Measurements from ENCODE around the gene POU5F2. TPM values are rescaled to one million over a fixed set of nuclear protein-coding genes. Genes with fewer than 3 reads are reported as not detected.

POU5F2 gene
- total and polyA plus RNA-seq, 5 experiments from 2014 or later, result 0.15 to 1.7 (median 0.90) TPM; not detected in 1

DNA sequence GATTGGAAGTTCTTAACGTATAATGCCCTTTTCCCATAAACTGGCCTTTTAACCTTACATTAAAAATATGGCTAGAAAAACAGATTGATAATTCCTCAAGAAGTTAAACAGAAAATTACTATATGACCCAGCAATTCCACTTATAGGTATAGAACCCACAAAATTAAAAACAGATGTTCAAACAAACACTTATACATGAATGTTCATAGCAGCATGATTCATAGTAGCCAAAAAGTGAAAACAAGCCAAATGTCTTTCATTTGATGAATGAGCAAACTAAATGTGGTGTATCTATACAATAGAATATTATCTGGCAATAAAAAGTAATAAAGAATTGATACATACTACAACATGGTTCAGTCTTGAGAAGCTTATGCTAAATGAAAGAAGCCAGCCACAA is 35.5 kb downstream of the POU5F2 start:
- Mint-ChIP-seq H3K4me3 (no peak overlapping the region), H3K9me3 (peaks cover 0 to 2% (median 0%) of the 10 kb centered on the region in 9 donors), H3K4me1 (peaks cover 4 to 12% (median 7%) of the 10 kb centered on the region in 4 donors), H3K36me3 (peaks cover 10 to 25% (median 12%) of the 10 kb centered on the region in 3 donors), H3K27me3 (no peaks in the 10 kb centered on the region), H3K27ac (no peak overlapping the region)
- no peak for ATAC-seq
- POLR2A ChIA-PET, result no interaction called here
- no peak for DNase-seq

DNA sequence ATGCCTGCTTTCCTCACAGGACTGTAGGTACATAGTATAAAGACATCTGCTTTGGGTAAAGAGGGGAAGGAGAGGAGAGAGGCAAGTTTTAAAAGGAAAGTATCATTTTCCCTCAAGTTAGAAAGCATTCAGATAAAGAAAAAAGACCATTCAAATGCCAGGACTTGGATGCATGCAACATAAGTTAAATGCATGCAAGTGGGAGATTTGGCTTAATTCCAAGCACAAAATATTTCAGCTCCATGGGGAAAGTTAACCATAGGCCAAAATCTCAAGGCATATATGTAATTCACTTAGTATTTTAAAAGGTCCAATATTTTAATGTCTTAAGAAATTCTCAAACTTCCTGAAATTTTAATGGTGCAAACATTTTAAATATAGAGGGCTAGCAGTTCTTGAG is 36.4 kb downstream of the POU5F2 start:
- no peak for DNase-seq
- peaks cover 4 to 12% (median 7%) of the 10 kb centered on the region in 4 donors for H3K4me1 Mint-ChIP-seq
- peaks cover 0 to 2% (median 0%) of the 10 kb centered on the region in 9 donors for H3K9me3 Mint-ChIP-seq
- no peak for ATAC-seq
- no peak overlapping the region for H3K27ac Mint-ChIP-seq
- no peaks in the 10 kb centered on the region for H3K27me3 Mint-ChIP-seq
- H3K36me3 Mint-ChIP-seq, result peaks cover 10 to 29% (median 12%) of the 10 kb centered on the region in 3 donors
- POLR2A ChIA-PET, result no interaction called here
- H3K4me3 Mint-ChIP-seq, result no peak overlapping the region

GRCh38 chr5:93691997-93692396 is 49.4 kb downstream of the POU5F2 start:
- POLR2A ChIA-PET, result no interaction called here
- Mint-ChIP-seq H3K27me3 (no peaks in the 10 kb centered on the region), H3K36me3 (peaks cover 48 to 73% (median 57%) of the 10 kb centered on the region in 3 donors), H3K9me3 (peaks cover 7 to 69% (median 36%) of the 10 kb centered on the region in 9 donors), H3K4me1 (peaks cover 0 to 10% (median 3%) of the 10 kb centered on the region in 4 donors), H3K4me3 (peak overlapping the region in 1 of 10 donors; percentile 24), H3K27ac (no peak overlapping the region)
- no peak for DNase-seq
- no peak for ATAC-seq

Other genes with a start within 250 kb of the POU5F2 start
- not detected for gene NR2F1-AS1, start 160.4 kb downstream of the POU5F2 start, total RNA-seq
- gene NR2F1-AS1, start 160.4 kb downstream of the POU5F2 start, polyA plus RNA-seq, result not detected
- not detected for gene NR2F1, start 158.4 kb downstream of the POU5F2 start, total RNA-seq
- gene NR2F1, start 158.4 kb downstream of the POU5F2 start, polyA plus RNA-seq, result not detected